NCI-H2107 treated with DMSO at 0.1 percent for 48 hours (cell line): Measurements from ENCODE around the gene ABCD1.
A peak's percentile ranks its signal among the peaks of the same experiment; 100 is the strongest.
"Not testable (repeated sequence)": the region's sequence is repeated elsewhere in the genome, so short reads cannot be mapped to it uniquely, and the experiment has no call there.

ENCODE experiments used
- DNase-seq: peaks from one replicate; lab custom pipeline; 2025; ENCODE audit not compliant: unreplicated experiment; lab: John Stamatoyannopoulos, UW

The ABCD1 gene

GRCh38 chrX:153724252-153725038 is at the start of gene ABCD1, which contains the start of gene BCAP31:
ABCD1 (plus strand) TSS chrX:153724856; CDS start chrX:153725267, 411 bp downstream.
BCAP31 (minus strand) TSS chrX:153724387; CDS start chrX:153723244, 1,143 bp downstream.
- DNase-seq = peak; percentile 89

GRCh38 chrX:153681175-153681574 is 43.5 kb upstream of the ABCD1 start:
- no peak for DNase-seq

GRCh38 chrX:153683486-153683885 is 41.2 kb upstream of the ABCD1 start:
- DNase-seq = not testable (repeated sequence)

GRCh38 chrX:153684467-153685155 is 40.0 kb upstream of the ABCD1 start:
- DNase-seq = no peak

- no peak for DNase-seq
Measured at GRCh38 chrX:153685156-153685536, 39.5 kb upstream of the ABCD1 start.

GRCh38 chrX:153685751-153686696 is 38.6 kb upstream of the ABCD1 start:
- no peak for DNase-seq

GRCh38 chrX:153686711-153687110 is 37.9 kb upstream of the ABCD1 start:
- no peak for DNase-seq

GRCh38 chrX:153687121-153688039 is 37.3 kb upstream of the ABCD1 start, which contains the start of gene SLC6A8:
SLC6A8 (plus strand) TSS chrX:153687926; CDS start chrX:153688575, 649 bp downstream.
- peak; percentile 23 for DNase-seq

- DNase-seq = no peak
Measured at GRCh38 chrX:153688071-153688470, 36.6 kb upstream of the ABCD1 start.

GRCh38 chrX:153688506-153688905 is 36.1 kb upstream of the ABCD1 start:
- DNase-seq = no peak

- DNase-seq = no peak
Measured at GRCh38 chrX:153688911-153689590, 35.6 kb upstream of the ABCD1 start.

- DNase-seq = no peak
Measured at GRCh38 chrX:153689654-153690465, 34.8 kb upstream of the ABCD1 start.

GRCh38 chrX:153690466-153690865 is 34.2 kb upstream of the ABCD1 start:
- DNase-seq = no peak

- not testable (repeated sequence) for DNase-seq
Measured at GRCh38 chrX:153691032-153691827, 33.4 kb upstream of the ABCD1 start.

GRCh38 chrX:153692003-153692402 is 32.7 kb upstream of the ABCD1 start:
- DNase-seq = no peak

- DNase-seq = no peak
Measured at GRCh38 chrX:153692611-153693156, 32.0 kb upstream of the ABCD1 start.
